Adipose tissue (tissue), 3 donors: Measurements from ENCODE around the gene MFSD11. TPM values are rescaled to one million over a fixed set of nuclear protein-coding genes. Genes with fewer than 3 reads are reported as not detected.
"Not testable (repeated sequence)": the region's sequence is repeated elsewhere in the genome, so short reads cannot be mapped to it uniquely, and the experiment has no call there.

Source experiments
- H3K27ac ChIP-seq: one replicate; pipeline ENCODE4 v1.5.1; 2013; ENCODE audit warnings: low read depth, low read length
- WGBS, 3 donors: extraction: QIAGEN DNeasy Blood & Tissue Kit; methylation state at CpG; one replicate each; pipeline ENCODE4 v1.1.7; 2013; 5-methylcytosine and 5-hydroxymethylcytosine counted together
- polyA plus RNA-seq, 3 donors: library from polyadenylated mRNA; stranded (reverse); fragments of 200-250 nt; gene quantifications; one replicate each; pipeline ENCODE4 v1.2.3, GENCODE V29; 2013
- donor health status: healthy with polysubstance abuse.
- donor health status: Bipolar disorder and iron deficiency.
- donor health status: healthy.

The MFSD11 gene
- polyA plus RNA-seq, 3 donors = 8.5 to 15.4 (median 15.0) TPM

GRCh38 chr17:76738468-76738850 is 540 bp downstream of the MFSD11 start:
- 0 to 4% (median 1%) methylated on average over 7 of the region's 7 CpGs for whole genome bisulfite sequencing, 3 donors
- no peak overlapping the region for H3K27ac ChIP-seq

- WGBS, 3 donors = 91 to 93% (median 93%) methylated on average over 17 of the region's 17 CpGs
Observed at GRCh38 chr17:76739568-76740115, 1.7 kb downstream of the MFSD11 start.

GRCh38 chr17:76740329-76741118 is 2.6 kb downstream of the MFSD11 start:
- H3K27ac ChIP-seq = no peak overlapping the region
- 70 to 80% (median 78%) methylated on average over 5 of the region's 5 CpGs for WGBS, 3 donors

More at GRCh38 chr17:76739568-76740115, 1.7 kb downstream of the MFSD11 start:
- H3K27ac ChIP-seq = not testable (repeated sequence)

DNA sequence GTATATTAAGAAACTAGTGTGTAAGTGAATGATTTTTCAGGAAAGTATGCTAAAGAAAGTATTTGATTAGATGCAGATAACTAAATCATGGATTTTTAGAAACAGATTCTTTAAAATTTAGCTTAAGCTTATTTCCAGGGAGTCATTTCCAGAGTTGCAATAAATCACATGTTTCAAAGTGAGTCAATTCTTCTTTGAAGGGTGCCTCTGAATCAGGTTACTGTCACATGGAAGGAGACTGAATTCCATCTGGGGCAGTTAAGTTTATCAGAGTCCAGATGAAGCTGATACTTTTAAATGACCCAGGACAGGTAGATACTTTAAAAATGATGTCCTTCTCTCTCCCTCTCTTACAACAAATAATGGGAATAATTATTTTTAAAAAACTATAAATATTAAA is 5.0 kb downstream of the MFSD11 start:
- H3K27ac ChIP-seq = no peak overlapping the region

GRCh38 chr17:76744747-76745146 is 6.8 kb downstream of the MFSD11 start:
- H3K27ac ChIP-seq = no peak overlapping the region
- WGBS, 3 donors = 82 to 100% (median 98%) methylated on average over 2 of the region's 2 CpGs

DNA sequence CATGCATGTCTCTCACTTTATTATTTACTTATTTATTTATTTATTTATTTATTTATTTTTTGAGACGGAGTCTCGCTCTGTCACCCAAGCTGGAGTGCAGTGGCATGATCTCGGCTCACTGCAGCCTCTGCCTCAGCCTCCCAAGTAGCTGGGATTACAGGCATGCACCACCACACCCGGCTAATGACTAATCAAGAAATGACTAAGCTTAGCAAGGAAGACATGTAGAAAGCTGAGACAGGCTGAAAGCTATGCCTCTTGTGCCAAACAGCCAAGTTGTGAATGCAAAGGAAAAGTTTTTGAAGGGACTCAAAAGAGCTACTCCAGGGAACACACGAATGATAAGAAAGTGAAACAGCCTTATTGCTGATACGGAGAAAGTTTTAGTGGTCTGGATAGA is 7.9 kb downstream of the MFSD11 start:
- 96 to 98% (median 97%) methylated on average over 6 of the region's 6 CpGs for WGBS, 3 donors
- not testable (repeated sequence) for H3K27ac ChIP-seq

DNA sequence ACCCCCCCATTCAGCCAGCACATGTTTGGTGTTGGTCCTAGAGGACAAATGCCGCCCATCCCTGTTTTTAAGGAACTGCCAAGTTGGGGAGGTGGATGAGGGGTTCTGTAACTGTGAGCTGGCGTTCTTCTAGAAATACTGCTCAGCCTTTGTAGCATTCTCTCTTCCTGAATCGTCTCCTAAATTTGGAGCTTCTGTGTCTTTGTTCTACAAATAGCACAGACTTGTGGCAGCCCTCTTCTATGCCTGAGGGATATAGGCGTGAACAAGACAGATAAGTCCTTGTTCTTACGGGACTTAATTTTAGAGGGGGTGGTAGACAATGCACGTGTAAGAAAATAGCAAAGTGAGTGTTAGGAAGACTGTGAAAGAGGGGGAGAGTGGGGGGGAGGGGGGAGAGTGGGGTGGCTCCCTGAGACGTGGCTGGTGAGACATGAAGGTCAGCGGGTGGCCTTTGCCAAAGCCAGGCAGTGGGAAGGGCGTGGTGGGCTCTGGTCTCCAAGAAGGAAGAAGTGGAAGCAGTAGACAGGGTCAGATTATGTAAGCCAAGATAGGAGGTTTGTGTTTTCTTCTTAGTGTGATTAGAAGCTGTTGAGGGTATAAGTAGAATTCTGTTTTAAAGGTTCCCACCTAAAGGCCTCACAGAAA is 9.9 kb downstream of the MFSD11 start:
- no peak overlapping the region for H3K27ac ChIP-seq
- 82 to 84% (median 82%) methylated on average over 9 of the region's 9 CpGs for WGBS, 3 donors

DNA sequence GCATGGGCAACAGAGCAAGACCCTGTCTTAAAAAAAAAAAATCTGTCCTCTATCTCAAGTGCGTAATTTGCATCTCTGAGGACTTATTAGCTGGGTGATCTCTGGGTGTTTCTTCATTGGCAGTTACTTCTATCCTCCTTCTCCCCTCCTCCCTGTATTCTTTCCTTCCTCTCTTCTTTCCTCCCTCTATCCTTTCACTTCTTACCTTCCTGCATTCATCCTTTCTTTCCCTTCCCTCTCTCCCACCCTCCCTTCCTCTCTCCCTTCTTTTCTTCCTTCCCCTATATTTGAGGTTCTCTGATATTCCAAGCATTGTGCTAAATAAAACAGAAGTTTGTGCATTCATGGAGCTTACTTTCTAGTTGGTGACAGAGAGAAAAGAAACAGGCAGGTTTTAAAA is 10.7 kb downstream of the MFSD11 start:
- H3K27ac ChIP-seq = no peak overlapping the region
- 94 to 100% (median 97%) methylated on average over 1 of the region's 1 CpG for WGBS, 3 donors

DNA sequence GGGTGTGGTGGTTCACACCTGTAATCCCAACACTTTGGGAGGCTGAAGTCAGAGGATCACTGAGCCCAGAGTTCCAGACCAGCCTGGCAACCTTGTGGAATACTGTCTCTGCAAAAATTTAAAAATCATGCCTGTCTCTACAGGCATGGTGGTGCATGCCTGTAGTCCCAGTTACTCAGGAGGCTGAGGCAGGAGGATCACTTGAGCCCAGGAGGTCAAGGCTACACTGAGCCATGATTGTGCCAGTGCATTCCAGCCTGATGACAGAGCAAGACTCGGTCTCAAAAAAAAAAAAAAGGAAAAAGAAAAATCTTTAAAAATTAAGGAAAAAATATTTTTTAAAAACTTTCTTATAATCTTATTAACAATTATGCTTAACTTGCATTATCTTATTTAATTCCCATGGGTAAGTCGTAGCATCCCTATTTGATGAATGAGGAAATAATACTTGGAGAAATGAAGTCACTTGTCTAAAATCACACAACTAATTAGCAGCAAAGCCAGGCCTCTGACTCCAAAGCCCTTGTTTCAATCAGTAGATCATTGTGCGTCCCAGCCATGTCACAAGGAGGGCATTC is 13.6 kb downstream of the MFSD11 start:
- no peak overlapping the region for H3K27ac ChIP-seq
- WGBS, 3 donors = 88 to 94% (median 91%) methylated on average over 3 of the region's 3 CpGs

GRCh38 chr17:76752006-76752405 is 14.1 kb downstream of the MFSD11 start:
- no peak overlapping the region for H3K27ac ChIP-seq
- WGBS, 3 donors = 80 to 93% (median 87%) methylated on average over 4 of the region's 4 CpGs

- 82 to 88% (median 85%) methylated on average over 12 of the region's 12 CpGs for WGBS, 3 donors
- H3K27ac ChIP-seq = no peak overlapping the region
Observed at GRCh38 chr17:76753061-76753961, 15.4 kb downstream of the MFSD11 start.

DNA sequence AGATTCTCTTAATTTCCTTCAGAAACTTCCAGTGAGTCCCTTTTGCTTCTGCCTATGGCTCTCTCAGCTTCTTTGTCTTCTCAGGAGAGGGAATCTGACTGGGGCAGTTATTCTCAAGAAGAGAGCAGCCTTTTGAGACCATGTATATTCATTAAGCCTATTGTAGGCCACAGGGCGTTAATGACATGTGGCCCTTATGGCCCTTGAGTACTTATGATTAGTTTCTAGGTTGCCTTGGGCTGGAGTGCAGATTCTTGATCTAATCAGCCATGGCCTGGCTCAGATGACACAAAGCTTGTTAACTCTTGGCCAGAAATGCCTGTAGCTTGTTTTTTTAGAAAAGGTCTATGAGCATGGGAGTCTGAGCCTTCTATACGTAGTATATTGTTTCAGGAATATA is 17.4 kb downstream of the MFSD11 start:
- 96 to 99% (median 96%) methylated on average over 2 of the region's 2 CpGs for WGBS, 3 donors

GRCh38 chr17:76757256-76757655 is 19.3 kb downstream of the MFSD11 start:
- no peak overlapping the region for H3K27ac ChIP-seq
- WGBS, 3 donors = 93 to 97% (median 93%) methylated on average over 5 of the region's 5 CpGs

More for the DNA sequence above, 17.4 kb downstream of the MFSD11 start:
- H3K27ac ChIP-seq = no peak overlapping the region

GRCh38 chr17:76758570-76758969 is 20.7 kb downstream of the MFSD11 start:
- H3K27ac ChIP-seq = no peak overlapping the region
- WGBS, 3 donors = 95 to 98% (median 97%) methylated on average over 3 of the region's 3 CpGs

DNA sequence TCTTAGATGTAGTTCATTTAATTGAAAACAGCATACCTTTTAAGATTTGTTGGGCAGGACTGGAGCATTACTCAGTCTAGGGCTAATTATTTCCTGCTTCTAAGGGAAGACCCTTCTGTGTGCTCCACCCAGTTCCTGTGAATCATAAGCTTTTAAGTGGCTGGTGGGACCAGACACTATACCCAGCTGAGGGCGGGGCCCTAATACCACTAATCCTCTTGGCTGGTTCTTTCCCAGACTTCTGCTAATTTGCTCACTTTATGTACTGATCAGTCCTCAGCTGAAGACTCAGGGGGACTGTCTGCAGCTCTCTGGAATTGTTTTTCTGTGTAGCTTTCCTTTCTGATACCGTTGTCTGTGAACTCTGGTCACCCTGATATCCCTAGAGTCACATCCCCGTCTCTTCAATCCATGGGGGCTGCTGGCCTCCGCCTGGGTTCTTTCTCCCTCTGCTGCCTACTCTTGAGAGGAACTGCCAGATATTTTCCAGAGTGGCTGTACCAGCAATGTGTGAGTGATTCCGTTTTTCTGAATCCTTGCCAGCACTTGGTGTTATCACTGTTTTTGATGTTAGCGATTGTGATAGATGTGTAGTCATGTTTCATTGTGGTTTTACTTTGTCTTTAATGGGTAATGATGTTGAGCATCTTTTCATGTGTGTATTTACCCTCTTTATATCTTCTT is 35.1 kb downstream of the MFSD11 start:
- no peak overlapping the region for H3K27ac ChIP-seq
- WGBS, 3 donors = 61 to 72% (median 61%) methylated on average over 6 of the region's 6 CpGs

- WGBS, 3 donors = 81 to 86% (median 83%) methylated on average over 10 of the region's 10 CpGs
- no peak overlapping the region for H3K27ac ChIP-seq
Observed at GRCh38 chr17:76775021-76775600, 37.2 kb downstream of the MFSD11 start.
